Neural progenitor cell (in vitro differentiated cells): ENCODE results near the gene GRB7. TPM values are rescaled to one million over a fixed set of nuclear protein-coding genes. Genes with fewer than 3 reads are reported as not detected.

Source experiments
- DNase-seq: peaks from one replicate; pipeline ENCODE4 v3.0.0-alpha.2; 2016; ENCODE audit warnings: low spot score
- H2AFZ ChIP-seq: fragments of 200-600 bp; sonication (generic); replicated peaks from 2 replicates; pipeline ENCODE4 v1.6.1; 2016; ENCODE audit warnings: antibody characterized with exemption
- H3F3A ChIP-seq: fragments of 200-600 bp; sonication (generic); 2 replicates; pipeline ENCODE4 v1.6.1; 2016; ENCODE audit warnings: antibody characterized with exemption, low read depth
- H3K27ac ChIP-seq: fragments of 200-600 bp; sonication (generic); 2 replicates; pipeline ENCODE4 v1.5.1; 2016; ENCODE audit warnings: mild to moderate bottlenecking
- H3K27me3 ChIP-seq: fragments of 200-600 bp; sonication (generic); 2 replicates; pipeline ENCODE4 v1.6.1; 2016; ENCODE audit warnings: mild to moderate bottlenecking, moderate library complexity
- H3K36me3 ChIP-seq: fragments of 200-600 bp; sonication (generic); 2 replicates; pipeline ENCODE4 v1.5.1; 2016
- H3K4me1 ChIP-seq: fragments of 200-600 bp; sonication (generic); 2 replicates; pipeline ENCODE4 v1.6.1; 2016; ENCODE audit warnings: mixed run types
- H3K4me2 ChIP-seq: fragments of 200-600 bp; sonication (generic); 2 replicates; pipeline ENCODE4 v1.6.1; 2016
- H3K4me3 ChIP-seq: fragments of 200-600 bp; sonication (generic); 2 replicates; pipeline ENCODE4 v1.5.1; 2016
- H3K79me2 ChIP-seq: fragments of 200-600 bp; sonication (generic); 2 replicates; pipeline ENCODE4 v1.6.1; 2016; ENCODE audit warnings: low read depth
- H3K9ac ChIP-seq: fragments of 200-600 bp; sonication (generic); 2 replicates; pipeline ENCODE4 v1.6.1; 2016
- H3K9me3 ChIP-seq: fragments of 200-600 bp; sonication (generic); 2 replicates; pipeline ENCODE4 v1.5.1; 2016; ENCODE audit warnings: low read depth
- H4K20me1 ChIP-seq: fragments of 200-600 bp; sonication (generic); 2 replicates; pipeline ENCODE4 v1.6.1; 2016; ENCODE audit warnings: low read depth
- H3K27ac Mint-ChIP-seq: 3 replicates; pipeline ENCODE4 v1.8.0; 2021; ENCODE audit warnings: mixed read lengths
- H3K27me3 Mint-ChIP-seq: 2 replicates; pipeline ENCODE4 v1.8.0; 2022; ENCODE audit warnings: low read depth, mild to moderate bottlenecking, inconsistent platforms, moderate library complexity, mixed read lengths; ENCODE audit not compliant: insufficient read depth
- H3K36me3 Mint-ChIP-seq: 3 replicates; pipeline ENCODE4 v1.8.0; 2021; ENCODE audit warnings: mixed read lengths
- H3K4me1 Mint-ChIP-seq: 3 replicates; pipeline ENCODE4 v1.8.0; 2021; ENCODE audit warnings: mixed read lengths
- H3K4me3 Mint-ChIP-seq: 3 replicates; pipeline ENCODE4 v1.8.0; 2021; ENCODE audit warnings: mild to moderate bottlenecking, moderate library complexity, mixed read lengths
- H3K9me3 Mint-ChIP-seq: 3 replicates; pipeline ENCODE4 v1.8.0; 2020; ENCODE audit warnings: mixed read lengths
- CTCF ChIP-seq: fragments of 200-600 bp; sonication (generic); IDR thresholded peaks from 2 replicates; pipeline ENCODE4 v1.5.1; 2017; ENCODE audit warnings: antibody characterized with exemption, mild to moderate bottlenecking
- EZH2 ChIP-seq: fragments of 200-600 bp; sonication (generic); IDR thresholded peaks from 2 replicates; pipeline ENCODE4 v1.6.1; 2017; ENCODE audit warnings: antibody characterized with exemption, mild to moderate bottlenecking, moderate library complexity
- EZH2phosphoT487 ChIP-seq: fragments of 200-600 bp; sonication (generic); IDR thresholded peaks from 2 replicates; pipeline ENCODE4 v1.6.1; 2017; ENCODE audit warnings: antibody characterized with exemption
- total RNA-seq: library from RNA; depleted of rRNA; stranded (reverse); fragments of >200 nt; gene quantifications from 2 replicates; pipeline ENCODE4 v1.2.3, GENCODE V29; 2015; ENCODE audit warnings: low replicate concordance

GRB7 gene
- total RNA-seq, 1 donor from 2014 or later, result 6.0 TPM

- H3K9ac ChIP-seq, result peak overlapping the region; percentile 80
- peak overlapping the region; percentile 88 for H3K4me2 ChIP-seq
- peaks cover 40% of the 10 kb centered on the region for H3F3A ChIP-seq
- peaks cover 42% of the 10 kb centered on the region for H3K4me1 Mint-ChIP-seq
- peaks cover 10% of the 10 kb centered on the region for H3K27me3 Mint-ChIP-seq
- H3K36me3 Mint-ChIP-seq, result peaks cover 2% of the 10 kb centered on the region
- TF ChIP-seq EZH2 (no peak), EZH2phosphoT487 (no peak), CTCF (no peak)
- peak overlapping the region; percentile 5 for H3K27ac Mint-ChIP-seq
- H3K9me3 Mint-ChIP-seq, result no peaks in the 10 kb centered on the region
- H3K27me3 ChIP-seq, result no peaks in the 10 kb centered on the region
- H2AFZ ChIP-seq, result no peak overlapping the region
- peak overlapping the region; percentile 96 for H3K4me3 ChIP-seq
- H3K36me3 ChIP-seq, result no peaks in the 10 kb centered on the region
- peaks cover 54% of the 10 kb centered on the region for H4K20me1 ChIP-seq
- H3K4me1 ChIP-seq, result peaks cover 60% of the 10 kb centered on the region
- no peaks in the 10 kb centered on the region for H3K9me3 ChIP-seq
- peak overlapping the region; percentile 99 for H3K4me3 Mint-ChIP-seq
- peaks cover 75% of the 10 kb centered on the region for H3K79me2 ChIP-seq
- peak; percentile 30 for DNase-seq
- H3K27ac ChIP-seq, result no peak overlapping the region
These were observed 36.5 kb upstream of the GRB7 start for GRCh38 chr17:39701012-39701783.

GRCh38 chr17:39701784-39702422 lies 35.8 kb upstream of the GRB7 start:
- Histone ChIP-seq H2AFZ (no peak overlapping the region), H3K9ac (no peak overlapping the region), H3K27ac (no peak overlapping the region), H3K4me2 (peak overlapping the region; percentile 88), H3K4me3 (peak overlapping the region; percentile 96), H3K27me3 (no peaks in the 10 kb centered on the region), H3K4me1 (peaks cover 53% of the 10 kb centered on the region), H4K20me1 (peaks cover 58% of the 10 kb centered on the region), H3K79me2 (peaks cover 79% of the 10 kb centered on the region), H3K36me3 (no peaks in the 10 kb centered on the region), H3K9me3 (no peaks in the 10 kb centered on the region), H3F3A (peaks cover 33% of the 10 kb centered on the region)
- peaks cover 35% of the 10 kb centered on the region for H3K4me1 Mint-ChIP-seq
- peak overlapping the region; percentile 99 for H3K4me3 Mint-ChIP-seq
- no peak overlapping the region for H3K27ac Mint-ChIP-seq
- H3K27me3 Mint-ChIP-seq, result peaks cover 8% of the 10 kb centered on the region
- TF ChIP-seq CTCF (no peak), EZH2 (no peak), EZH2phosphoT487 (no peak)
- peak; percentile 5 for DNase-seq
- no peaks in the 10 kb centered on the region for H3K9me3 Mint-ChIP-seq
- peaks cover 2% of the 10 kb centered on the region for H3K36me3 Mint-ChIP-seq

- Mint-ChIP-seq H3K27me3 (peaks cover 8% of the 10 kb centered on the region), H3K4me1 (peaks cover 33% of the 10 kb centered on the region), H3K9me3 (no peaks in the 10 kb centered on the region), H3K27ac (no peak overlapping the region), H3K36me3 (peaks cover 5% of the 10 kb centered on the region), H3K4me3 (no peak overlapping the region)
- Histone ChIP-seq H3K36me3 (no peaks in the 10 kb centered on the region), H3K79me2 (peaks cover 79% of the 10 kb centered on the region), H3K4me3 (peak overlapping the region; percentile 27), H3K27me3 (no peaks in the 10 kb centered on the region), H3K9me3 (no peaks in the 10 kb centered on the region), H3K9ac (no peak overlapping the region), H4K20me1 (peaks cover 66% of the 10 kb centered on the region), H3F3A (peaks cover 31% of the 10 kb centered on the region), H3K27ac (peak overlapping the region; percentile 53), H2AFZ (no peak overlapping the region), H3K4me1 (peaks cover 53% of the 10 kb centered on the region), H3K4me2 (peak overlapping the region; percentile 88)
- DNase-seq, result peak; percentile 21
- TF ChIP-seq CTCF (no peak), EZH2phosphoT487 (no peak), EZH2 (no peak)
These were observed 34.5 kb upstream of the GRB7 start for GRCh38 chr17:39702901-39703893.
